ENCODE data around the gene HIVEP2.
A peak's percentile ranks its signal among the peaks of the same experiment; 100 is the strongest.

HIVEP2 gene

GRCh38 chr6:142764311-142764710, 180.7 kb downstream of the HIVEP2 start:
- DNase-seq, result no peak

GRCh38 chr6:142763205-142763604, 181.8 kb downstream of the HIVEP2 start:
- no peak for DNase-seq

- no peak for DNase-seq
These were observed 183.2 kb downstream of the HIVEP2 start for GRCh38 chr6:142761756-142762155.

- no peak for DNase-seq
These were observed 184.8 kb downstream of the HIVEP2 start for GRCh38 chr6:142760152-142760551.

GRCh38 chr6:142758629-142759025, 186.3 kb downstream of the HIVEP2 start:
- DNase-seq, result no peak

- DNase-seq, result no peak
These were observed 186.9 kb downstream of the HIVEP2 start for GRCh38 chr6:142757852-142758628.

- no peak for DNase-seq
These were observed 188.8 kb downstream of the HIVEP2 start for GRCh38 chr6:142756215-142756630.

GRCh38 chr6:142753196-142753595, 191.8 kb downstream of the HIVEP2 start:
- no peak for DNase-seq

- no peak for DNase-seq
These were observed 192.6 kb downstream of the HIVEP2 start for GRCh38 chr6:142752348-142752747.

- no peak for DNase-seq
These were observed 193.5 kb downstream of the HIVEP2 start for GRCh38 chr6:142751452-142751851.

GRCh38 chr6:142750998-142751397, 194.0 kb downstream of the HIVEP2 start:
- no peak for DNase-seq

- DNase-seq, result no peak
These were observed 195.4 kb downstream of the HIVEP2 start for GRCh38 chr6:142749556-142749955.

- peak in 1 of 2 donors; percentile 40 for DNase-seq
These were observed 198.5 kb downstream of the HIVEP2 start for GRCh38 chr6:142746524-142746923.

- no peak for DNase-seq
These were observed 200.1 kb downstream of the HIVEP2 start for GRCh38 chr6:142744836-142745235.

GRCh38 chr6:142740449-142740848, 204.5 kb downstream of the HIVEP2 start:
- DNase-seq, result no peak

GRCh38 chr6:142738731-142739130, 206.2 kb downstream of the HIVEP2 start:
- no peak for DNase-seq

GRCh38 chr6:142738035-142738396, 207.0 kb downstream of the HIVEP2 start:
- DNase-seq, result no peak

GRCh38 chr6:142737368-142738034, 207.5 kb downstream of the HIVEP2 start:
- no peak for DNase-seq

- DNase-seq, result no peak
These were observed 209.8 kb downstream of the HIVEP2 start for GRCh38 chr6:142735204-142735603.

- no peak for DNase-seq
These were observed 212.2 kb downstream of the HIVEP2 start for GRCh38 chr6:142732790-142733189.

GRCh38 chr6:142731611-142732010, 213.4 kb downstream of the HIVEP2 start:
- no peak for DNase-seq

GRCh38 chr6:142729618-142730017, 215.4 kb downstream of the HIVEP2 start:
- DNase-seq, result no peak

GRCh38 chr6:142728910-142729481, 216.0 kb downstream of the HIVEP2 start:
- DNase-seq, result peak in 1 of 2 donors; percentile 85

- no peak for DNase-seq
These were observed 216.6 kb downstream of the HIVEP2 start for GRCh38 chr6:142728364-142728763.

Measured in bone marrow (tissue), 2 donors.